ENCODE results near the gene ROBO1.

- TF ChIP-seq POLR2A (IDR thresholded peaks at IDR 0.05) (no peak), CTCF (IDR thresholded peaks at IDR 0.05) (no peak)
These were observed 531.3 kb downstream of the ROBO1 start for GRCh38 chr3:79236496-79236895.

Data from vagina (tissue), 2 donors.